ENCODE data around the gene RAP1GAP.

Gene RAP1GAP

DNA sequence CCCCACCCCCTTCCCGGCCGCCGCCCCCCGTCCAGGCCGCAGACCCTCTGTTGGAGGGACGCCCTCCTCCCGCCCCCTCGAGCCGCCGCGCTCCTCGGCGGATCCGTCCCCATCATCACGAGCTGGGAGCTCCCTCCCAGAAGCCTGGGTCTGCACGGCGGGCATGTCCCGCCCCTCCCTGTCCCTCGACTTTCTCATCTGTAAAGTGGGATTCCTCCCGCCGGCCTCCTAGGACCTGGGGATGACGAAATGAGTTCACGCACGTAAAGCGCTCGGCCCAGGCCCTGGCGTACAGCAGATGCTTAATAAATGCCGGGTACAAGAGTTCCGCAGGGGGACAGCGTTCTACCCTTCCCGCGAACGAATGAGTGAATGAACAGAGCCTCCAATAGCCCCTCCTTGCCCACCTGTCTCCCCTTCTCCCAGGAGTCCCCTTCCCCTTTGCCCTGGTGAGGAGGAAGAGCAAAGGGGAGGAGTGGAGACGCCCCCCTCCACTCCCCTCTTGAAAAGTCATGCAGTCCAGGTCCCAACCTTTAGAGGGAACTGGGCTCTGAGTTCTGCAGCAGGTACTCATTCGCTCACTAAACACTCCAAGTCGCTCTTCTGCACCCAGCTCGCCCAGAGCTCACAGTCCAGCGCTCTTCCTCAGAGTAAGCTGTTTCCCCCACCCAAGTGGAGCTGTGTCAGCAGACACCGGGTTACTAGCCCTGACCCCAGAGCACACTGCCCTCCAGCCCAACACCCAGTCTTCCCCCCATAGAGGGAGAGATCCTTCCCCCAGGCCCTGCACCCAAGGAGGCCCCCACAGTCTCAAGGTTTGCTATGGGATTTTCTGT lies 16.8 kb downstream of the RAP1GAP start:
- Histone ChIP-seq H3K79me2 (ENCODE audit: insufficient read depth, low read length) (no peaks in the 10 kb centered on the region), H4K20me1 (ENCODE audit: insufficient read depth, low read length) (peaks cover 16% of the 10 kb centered on the region), H3K9ac (ENCODE audit: low read depth, low read length) (no peak overlapping the region), H3K4me2 (ENCODE audit: insufficient read depth, low read length) (no peak overlapping the region), H3K27ac (ENCODE audit: low read length) (no peak overlapping the region), H2AFZ (ENCODE audit: low read depth, low read length) (no peak overlapping the region), H3K9me3 (ENCODE audit: insufficient read depth, low read length, severe bottlenecking) (no peaks in the 10 kb centered on the region), H3K4me1 (ENCODE audit: insufficient read depth, low read length) (no peaks in the 10 kb centered on the region), H3K36me3 (ENCODE audit: insufficient read depth, low read length) (no peaks in the 10 kb centered on the region), H3K4me3 (ENCODE audit: low read depth in 1 of 2, low read length in 2 of 2) (no peak overlapping the region), H3K27me3 (ENCODE audit: insufficient read depth, low read length, poor library complexity) (no peaks in the 10 kb centered on the region)
- DNase-seq: no peak
- TF ChIP-seq, protein P1, sequence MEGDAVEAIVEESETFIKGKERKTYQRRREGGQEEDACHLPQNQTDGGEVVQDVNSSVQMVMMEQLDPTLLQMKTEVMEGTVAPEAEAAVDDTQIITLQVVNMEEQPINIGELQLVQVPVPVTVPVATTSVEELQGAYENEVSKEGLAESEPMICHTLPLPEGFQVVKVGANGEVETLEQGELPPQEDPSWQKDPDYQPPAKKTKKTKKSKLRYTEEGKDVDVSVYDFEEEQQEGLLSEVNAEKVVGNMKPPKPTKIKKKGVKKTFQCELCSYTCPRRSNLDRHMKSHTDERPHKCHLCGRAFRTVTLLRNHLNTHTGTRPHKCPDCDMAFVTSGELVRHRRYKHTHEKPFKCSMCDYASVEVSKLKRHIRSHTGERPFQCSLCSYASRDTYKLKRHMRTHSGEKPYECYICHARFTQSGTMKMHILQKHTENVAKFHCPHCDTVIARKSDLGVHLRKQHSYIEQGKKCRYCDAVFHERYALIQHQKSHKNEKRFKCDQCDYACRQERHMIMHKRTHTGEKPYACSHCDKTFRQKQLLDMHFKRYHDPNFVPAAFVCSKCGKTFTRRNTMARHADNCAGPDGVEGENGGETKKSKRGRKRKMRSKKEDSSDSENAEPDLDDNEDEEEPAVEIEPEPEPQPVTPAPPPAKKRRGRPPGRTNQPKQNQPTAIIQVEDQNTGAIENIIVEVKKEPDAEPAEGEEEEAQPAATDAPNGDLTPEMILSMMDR (IDR thresholded peaks at IDR 0.05; ENCODE audit: borderline replicate concordance, extremely low read depth, low read length, poor library complexity, severe bottlenecking): no peak
- TF ChIP-seq EZH2 (IDR thresholded peaks at IDR 0.05; ENCODE audit: borderline replicate concordance, low read depth, low read length, severe bottlenecking): no peak
- no peak for ATAC-seq (ENCODE audit: insufficient read depth, low read depth)

DNA sequence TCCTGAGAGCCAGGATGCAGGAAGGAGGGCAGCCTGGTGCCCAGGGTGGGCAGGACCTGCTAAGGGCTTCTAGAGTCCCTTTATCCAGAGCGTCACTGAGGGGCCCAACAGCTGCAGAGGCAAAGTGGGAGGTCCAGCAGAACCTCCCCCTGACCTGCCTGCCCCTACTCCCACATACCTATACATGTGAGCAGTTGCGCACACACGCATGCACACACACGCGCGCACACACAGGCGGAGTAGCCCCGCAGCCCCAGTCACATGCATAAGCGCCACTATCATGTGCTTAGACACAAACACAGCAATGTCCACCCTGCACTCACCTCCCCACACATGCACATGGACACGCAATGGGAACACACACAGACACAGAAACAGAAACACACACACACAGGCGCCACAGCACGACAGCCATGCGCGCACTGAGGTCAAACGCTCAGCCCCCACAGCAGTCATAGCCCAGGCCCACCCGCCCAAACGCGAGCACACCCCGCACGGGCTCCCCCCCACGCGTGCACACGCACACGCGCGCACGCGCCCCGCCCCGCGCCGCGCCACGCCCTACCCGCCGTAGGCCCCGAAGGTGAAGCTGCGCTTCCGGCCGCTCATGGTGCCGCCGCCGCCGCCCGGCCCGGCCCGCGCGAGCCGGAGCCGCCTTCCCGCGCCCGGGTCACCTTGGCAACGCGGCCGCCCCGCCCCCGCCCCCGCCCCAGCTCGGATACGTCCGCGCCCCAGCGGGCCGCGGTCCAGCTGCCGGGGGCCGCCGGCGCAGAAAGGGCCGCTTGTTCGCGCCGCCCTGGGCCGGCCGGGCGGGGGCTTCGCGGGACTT lies 17.7 kb downstream of the RAP1GAP start:
- Histone ChIP-seq H3K4me3 (ENCODE audit: low read depth in 1 of 2, low read length in 2 of 2) (no peak overlapping the region), H3K79me2 (ENCODE audit: insufficient read depth, low read length) (no peaks in the 10 kb centered on the region), H3K27ac (ENCODE audit: low read length) (no peak overlapping the region), H3K9me3 (ENCODE audit: insufficient read depth, low read length, severe bottlenecking) (no peaks in the 10 kb centered on the region), H2AFZ (ENCODE audit: low read depth, low read length) (no peak overlapping the region), H3K9ac (ENCODE audit: low read depth, low read length) (no peak overlapping the region), H4K20me1 (ENCODE audit: insufficient read depth, low read length) (peaks cover 15% of the 10 kb centered on the region), H3K4me1 (ENCODE audit: insufficient read depth, low read length) (no peaks in the 10 kb centered on the region), H3K36me3 (ENCODE audit: insufficient read depth, low read length) (no peaks in the 10 kb centered on the region), H3K27me3 (ENCODE audit: insufficient read depth, low read length, poor library complexity) (no peaks in the 10 kb centered on the region), H3K4me2 (ENCODE audit: insufficient read depth, low read length) (no peak overlapping the region)
- TF ChIP-seq, protein P1 (IDR thresholded peaks at IDR 0.05; ENCODE audit: borderline replicate concordance, extremely low read depth, low read length, poor library complexity, severe bottlenecking): no peak
- no peak for TF ChIP-seq EZH2 (IDR thresholded peaks at IDR 0.05; ENCODE audit: borderline replicate concordance, low read depth, low read length, severe bottlenecking)
- ATAC-seq (ENCODE audit: insufficient read depth, low read depth) (no peak), DNase-seq (no peak)

DNA sequence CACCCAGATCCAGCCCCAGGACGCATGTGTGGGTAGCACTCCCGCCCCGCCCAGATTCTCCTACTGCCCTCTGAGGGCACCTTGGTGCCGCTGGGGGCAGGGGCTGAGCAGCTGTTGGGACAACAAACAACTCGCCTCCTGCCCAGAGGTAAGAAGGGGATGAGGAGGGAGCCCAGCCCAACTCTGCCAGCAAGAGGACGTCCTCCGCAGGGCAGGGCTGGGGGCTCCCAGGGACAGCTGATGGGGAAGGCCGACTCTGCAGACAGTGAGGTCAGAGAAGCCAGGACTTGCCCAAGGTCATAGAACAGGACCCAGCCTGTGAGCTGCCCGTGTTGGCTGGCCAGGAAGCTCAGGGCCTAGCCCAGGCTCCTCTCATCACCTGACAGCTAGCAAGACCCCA lies 18.8 kb downstream of the RAP1GAP start:
- H3K4me3 ChIP-seq (ENCODE audit: low read depth in 1 of 2, low read length in 2 of 2): no peak overlapping the region
- H3K9me3 ChIP-seq (ENCODE audit: insufficient read depth, low read length, severe bottlenecking): no peaks in the 10 kb centered on the region
- peaks cover 22% of the 10 kb centered on the region for H4K20me1 ChIP-seq (ENCODE audit: insufficient read depth, low read length)
- no peaks in the 10 kb centered on the region for H3K27me3 ChIP-seq (ENCODE audit: insufficient read depth, low read length, poor library complexity)
- H2AFZ ChIP-seq (ENCODE audit: low read depth, low read length): no peak overlapping the region
- no peak overlapping the region for H3K4me2 ChIP-seq (ENCODE audit: insufficient read depth, low read length)
- no peak for ATAC-seq (ENCODE audit: insufficient read depth, low read depth)
- DNase-seq: no peak
- no peak overlapping the region for H3K9ac ChIP-seq (ENCODE audit: low read depth, low read length)
- H3K4me1 ChIP-seq (ENCODE audit: insufficient read depth, low read length): no peaks in the 10 kb centered on the region
- no peak overlapping the region for H3K27ac ChIP-seq (ENCODE audit: low read length)
- TF ChIP-seq, protein P1 (IDR thresholded peaks at IDR 0.05; ENCODE audit: borderline replicate concordance, extremely low read depth, low read length, poor library complexity, severe bottlenecking): no peak
- TF ChIP-seq EZH2 (IDR thresholded peaks at IDR 0.05; ENCODE audit: borderline replicate concordance, low read depth, low read length, severe bottlenecking): no peak
- H3K36me3 ChIP-seq (ENCODE audit: insufficient read depth, low read length): no peaks in the 10 kb centered on the region
- H3K79me2 ChIP-seq (ENCODE audit: insufficient read depth, low read length): no peaks in the 10 kb centered on the region
